ENCODE data around the gene FAM219A. TPM values are rescaled to one million over a fixed set of nuclear protein-coding genes. Genes with fewer than 3 reads are reported as not detected.

FAM219A gene
- total RNA-seq (2022; extraction: Qiagen RNA extraction) = 14.6 to 17.4 TPM (median 16.9 TPM) in 5 replicates

GRCh38 chr9:34458013-34458958 is at the start of gene FAM219A, which contains the start of gene DNAI1:
Gene FAM219A, minus strand, starts transcription at chr9:34458570. Its CDS starts 307 bp downstream, at chr9:34458263.
Gene DNAI1, plus strand, starts transcription at chr9:34458805. Its CDS starts 201 bp downstream, at chr9:34459006.

GRCh38 chr9:34376596-34377403 is 81.6 kb downstream of the FAM219A start, which contains the start of gene MYORG:
Gene MYORG, minus strand, starts transcription at chr9:34376898. Its CDS starts 3,955 bp downstream, at chr9:34372943.

Other genes with a start within 250 kb of the FAM219A start
- 3.0 to 3.5 TPM (median 3.3 TPM) in 5 replicates for gene KIF24, start 129.3 kb downstream of the FAM219A start, total RNA-seq (2022; extraction: Qiagen RNA extraction)
- gene NUDT2, start 129.0 kb downstream of the FAM219A start, total RNA-seq (2022; extraction: Qiagen RNA extraction) = 23.2 to 24.9 TPM (median 23.5 TPM) in 5 replicates
- 4.3 to 7.3 TPM (median 6.4 TPM) in 5 replicates for gene MYORG, start 81.7 kb downstream of the FAM219A start, total RNA-seq (2022; extraction: Qiagen RNA extraction)
- 0.13 to 0.61 TPM (median 0.22 TPM) in 4 of 5 replicates, not detected in the other for gene DNAI1, start 235 bp upstream of the FAM219A start, total RNA-seq (2022; extraction: Qiagen RNA extraction)
- gene ENHO, start 64.4 kb upstream of the FAM219A start, total RNA-seq (2022; extraction: Qiagen RNA extraction) = 0.88 to 2.5 TPM (median 1.9 TPM) in 5 replicates
- 0.07 to 0.17 TPM (median 0.14 TPM) in 5 replicates for gene CNTFR, start 131.2 kb upstream of the FAM219A start, total RNA-seq (2022; extraction: Qiagen RNA extraction)
- gene RPP25L, start 153.5 kb upstream of the FAM219A start, total RNA-seq (2022; extraction: Qiagen RNA extraction) = 37.9 to 48.2 TPM (median 46.7 TPM) in 5 replicates
- gene DCTN3, start 161.9 kb upstream of the FAM219A start, total RNA-seq (2022; extraction: Qiagen RNA extraction) = 90.1 to 118 TPM (median 112 TPM) in 5 replicates
- gene ARID3C, start 170.5 kb upstream of the FAM219A start, total RNA-seq (2022; extraction: Qiagen RNA extraction) = 0.21 to 0.25 TPM (median 0.22 TPM) in 5 replicates
- 156 to 188 TPM (median 185 TPM) in 5 replicates for gene SIGMAR1, start 179.2 kb upstream of the FAM219A start, total RNA-seq (2022; extraction: Qiagen RNA extraction)
- 15.0 to 18.9 TPM (median 17.2 TPM) in 5 replicates for gene GALT, start 188.1 kb upstream of the FAM219A start, total RNA-seq (2022; extraction: Qiagen RNA extraction)
- gene IL11RA, start 193.6 kb upstream of the FAM219A start, total RNA-seq (2022; extraction: Qiagen RNA extraction) = 5.0 to 6.4 TPM (median 5.4 TPM) in 5 replicates
- gene CCL27, start 204.1 kb upstream of the FAM219A start, total RNA-seq (2022; extraction: Qiagen RNA extraction) = 0.28 to 0.30 TPM in 2 of 5 replicates, not detected in the others
- gene CCL19, start 232.7 kb upstream of the FAM219A start, total RNA-seq (2022; extraction: Qiagen RNA extraction) = not detected in 5 replicates

Data from A549 treated with Hydrocortisone at 1 μM for 4 hours (cell line).